Right lobe of liver (tissue), 6 donors: Measurements from ENCODE around the gene EML5. TPM values are rescaled to one million over a fixed set of nuclear protein-coding genes. Genes with fewer than 3 reads are reported as not detected.
A peak's percentile ranks its signal among the peaks of the same experiment; 100 is the strongest.

Experiments
- ATAC-seq, 4 donors: fragments of 200-7000 bp; cut with Tn5 transposase; one replicate each; pipeline ENCODE4 v1.9.1; 2020; ENCODE audit warnings: mild to moderate bottlenecking in 4 of 4, moderate library complexity in 4 of 4
- DNase-seq, 3 donors: peaks; one replicate each; pipeline ENCODE4 v3.0.0-alpha.2; 2020
- H3K27ac ChIP-seq, 3 donors: fragments of 200-600 bp; one replicate each; pipeline ENCODE4 v1.8.0; 2022
- H3K27me3 ChIP-seq, 2 donors: fragments of 200-600 bp; one replicate each; pipeline ENCODE4 v1.8.0; 2022
- H3K36me3 ChIP-seq, 4 donors: fragments of 200-600 bp; sonication (generic) in 1 of 4; one replicate each; pipeline versions ENCODE4 v1.5.1 to v1.8.0; 2017 to 2022; ENCODE audit warnings: control low read depth in 1 of 4
- H3K4me1 ChIP-seq, 4 donors: fragments of 200-600 bp; sonication (generic) in 1 of 4; one replicate each; pipeline versions ENCODE4 v1.5.1 to v1.8.0; 2017 to 2022; ENCODE audit warnings: control low read depth in 1 of 4
- H3K4me3 ChIP-seq, 3 donors: fragments of 200-600 bp; one replicate each; pipeline ENCODE4 v1.8.0; 2022
- H3K9me3 ChIP-seq, 4 donors: fragments of 200-600 bp; sonication (generic) in 1 of 4; one replicate each; pipeline versions ENCODE4 v1.5.1 to v1.8.0; 2017 to 2022; ENCODE audit warnings: control low read depth in 1 of 4
- CTCF ChIP-seq, 4 donors: fragments of 200-600 bp in 3 of 4; fragments of 450-650 bp in 1 of 4; IDR thresholded peaks; one replicate each; pipeline versions ENCODE4 v1.5.1 to v1.8.0; 2016 to 2022; ENCODE audit warnings: antibody characterized with exemption in 4 of 4, mild to moderate bottlenecking in 2 of 4
- POLR2A ChIP-seq: fragments of 450-650 bp; IDR thresholded peaks from one replicate; pipeline ENCODE4 v1.6.1; 2017; ENCODE audit warnings: antibody characterized with exemption, mild to moderate bottlenecking
- whole genome bisulfite sequencing: methylation state at CpG from one replicate; pipeline ENCODE4 v1.1.6; 2018; ENCODE audit warnings: low coverage, low lambda C conversion rate; ENCODE audit not compliant: insufficient coverage; ENCODE audit errors: missing lambda C conversion rate; 5-methylcytosine and 5-hydroxymethylcytosine counted together
- intact Hi-C, 2 donors: fragments of 100-400 bp; cut with DNase I; formaldehyde crosslinking; loops; one replicate each; pipeline versions ENCODE4 v1.11.2 to v1.14.1; 2022
- total RNA-seq, 6 experiments: library from RNA; depleted of rRNA in 2 of 6; stranded (reverse); fragments of >200 nt in 2 of 6; fragmentation: NEBNext Ultra II Directional in 3 of 6; extraction: Animal tissue kit (Norgen Biotek cat#: 25700) in 3 of 6; gene quantifications; one replicate each; pipeline versions ENCODE4 v1.1.0 to v1.2.4, GENCODE V29; 2016 to 2023
- donor health status: DM: no; HTN: yes; CAD: no.
- donor health status: DM: no; HTN: no; CAD: no.
- donor health status: DM: no; HTN: no; CAD: no.
- donor health status: DM: no; HTN: yes; CAD: no.
- donor health status: DM: no; HTN: yes; CAD: no.

EML5 gene
- total RNA-seq, 6 experiments from 2014 or later = 0.07 to 1.7 (median 0.24) TPM

GRCh38 chr14:88639221-88639620 lies 153.5 kb downstream of the EML5 start:
- TF ChIP-seq CTCF (IDR thresholded peaks at IDR 0.05) = no peak
- no peak for TF ChIP-seq POLR2A
- H3K4me1 ChIP-seq = no peaks in the 10 kb centered on the region
- no peaks in the 10 kb centered on the region for H3K27me3 ChIP-seq
- no peak overlapping the region for H3K4me3 ChIP-seq
- 80% methylated on average over 1 of the region's 1 CpG for WGBS
- no peak for ATAC-seq
- no peaks in the 10 kb centered on the region for H3K36me3 ChIP-seq
- intact Hi-C loops = no loop called here
- no peaks in the 10 kb centered on the region for H3K9me3 ChIP-seq
- no peak for DNase-seq
- no peak overlapping the region for H3K27ac ChIP-seq

- H3K9me3 ChIP-seq = no peaks in the 10 kb centered on the region
- DNase-seq (no peak), ATAC-seq (no peak)
- TF ChIP-seq POLR2A (no peak), CTCF (IDR thresholded peaks at IDR 0.05) (no peak)
- H3K4me3 ChIP-seq = no peak overlapping the region
- H3K4me1 ChIP-seq = no peaks in the 10 kb centered on the region
- no peaks in the 10 kb centered on the region for H3K36me3 ChIP-seq
- H3K27ac ChIP-seq = no peak overlapping the region
- intact Hi-C loops = no loop called here
- no peaks in the 10 kb centered on the region for H3K27me3 ChIP-seq
- 85% methylated on average over 2 of the region's 2 CpGs for WGBS
These were observed 160.2 kb downstream of the EML5 start for GRCh38 chr14:88632512-88632911.

- no peak overlapping the region for H3K4me3 ChIP-seq
- H3K27ac ChIP-seq = no peak overlapping the region
- no peak for ATAC-seq
- TF ChIP-seq CTCF (IDR thresholded peaks at IDR 0.05) = no peak
- TF ChIP-seq POLR2A = no peak
- no peaks in the 10 kb centered on the region for H3K36me3 ChIP-seq
- WGBS = 96% methylated on average over 3 of the region's 3 CpGs
- no peaks in the 10 kb centered on the region for H3K9me3 ChIP-seq
- H3K4me1 ChIP-seq = no peaks in the 10 kb centered on the region
- no peak for DNase-seq
- intact Hi-C loops = no loop called here
- H3K27me3 ChIP-seq = no peaks in the 10 kb centered on the region
These were observed 161.7 kb downstream of the EML5 start for GRCh38 chr14:88631091-88631490.

- ATAC-seq (peak in 1 of 4 donors; percentile 35), DNase-seq (no peak)
- 73% methylated on average over 6 of the region's 6 CpGs for WGBS
- no peaks in the 10 kb centered on the region for H3K9me3 ChIP-seq
- H3K36me3 ChIP-seq = no peaks in the 10 kb centered on the region
- TF ChIP-seq POLR2A (no peak), CTCF (IDR thresholded peaks at IDR 0.05) (no peak)
- intact Hi-C loops = no loop called here
- no peak overlapping the region for H3K27ac ChIP-seq
- H3K27me3 ChIP-seq = no peaks in the 10 kb centered on the region
- no peaks in the 10 kb centered on the region for H3K4me1 ChIP-seq
- no peak overlapping the region for H3K4me3 ChIP-seq
These were observed 162.2 kb downstream of the EML5 start for GRCh38 chr14:88630565-88630964.

- ATAC-seq (no peak), DNase-seq (no peak)
- TF ChIP-seq POLR2A (no peak), CTCF (IDR thresholded peaks at IDR 0.05) (no peak)
- H3K27me3 ChIP-seq = no peaks in the 10 kb centered on the region
- no peak overlapping the region for H3K27ac ChIP-seq
- H3K36me3 ChIP-seq = no peaks in the 10 kb centered on the region
- intact Hi-C loops = no loop called here
- no peak overlapping the region for H3K4me3 ChIP-seq
- no peaks in the 10 kb centered on the region for H3K9me3 ChIP-seq
- H3K4me1 ChIP-seq = no peaks in the 10 kb centered on the region
These were observed 164.3 kb downstream of the EML5 start for GRCh38 chr14:88628462-88628861.
